Hematopoietic multipotent progenitor cell treated with erythropoietin and hydrocortisone succinate and interleukin-3 and kit ligand, for 17 days (in vitro differentiated cells): Measurements from ENCODE around the gene CLCN3.
"Not testable (repeated sequence)": the region's sequence is repeated elsewhere in the genome, so short reads cannot be mapped to it uniquely, and the experiment has no call there.

Experiments used
- DNase-seq: peaks from one replicate; pipeline ENCODE4 v3.0.0-alpha.2; 2015; ENCODE audit warnings: low spot score

CLCN3 gene

DNA sequence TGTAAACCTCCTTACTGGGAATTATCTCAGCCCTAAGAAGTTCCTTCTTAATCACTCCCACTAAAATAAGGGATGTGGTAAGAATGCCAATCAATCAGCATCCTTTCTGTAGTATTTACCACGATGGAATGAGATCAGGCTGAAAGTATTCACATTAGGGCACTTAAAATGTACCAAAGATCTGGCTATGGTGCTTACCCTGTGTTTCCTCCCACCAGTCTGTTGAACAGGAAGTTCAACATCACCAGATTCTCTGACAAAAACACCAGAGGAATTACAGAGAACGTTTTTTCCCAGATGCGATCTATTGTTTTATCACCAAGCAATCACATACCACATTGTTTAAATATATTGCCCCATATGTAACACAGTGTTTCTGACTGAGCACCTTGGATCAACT, 2.1 kb upstream of the CLCN3 start:
- DNase-seq, result no peak

- no peak for DNase-seq
These were observed 1.4 kb upstream of the CLCN3 start for GRCh38 chr4:169618986-169619385.

DNA sequence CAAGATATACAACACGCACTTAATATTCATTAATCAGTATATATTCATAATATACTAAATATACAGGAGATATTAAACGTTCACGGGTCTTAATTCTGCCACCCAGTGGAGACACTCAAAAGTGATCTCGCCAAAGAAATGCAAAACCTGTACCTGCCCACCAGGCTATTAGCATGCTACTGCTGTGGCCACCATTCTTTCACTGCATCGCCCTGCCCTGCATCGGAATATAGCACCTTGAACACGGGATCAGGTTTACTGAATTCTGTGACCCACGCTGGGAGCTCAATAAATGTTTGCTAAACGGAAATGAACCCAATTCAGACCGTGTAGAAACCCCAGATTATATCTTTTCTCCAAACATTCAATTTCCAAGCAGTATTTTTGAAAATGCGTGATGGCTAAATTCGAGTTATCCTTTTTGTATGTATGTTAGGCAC, 840 bp upstream of the CLCN3 start:
- DNase-seq, result peak; percentile 91

GRCh38 chr4:169620880-169621248, 486 bp downstream of the CLCN3 start:
- DNase-seq, result peak; percentile 86

GRCh38 chr4:169621731-169622492, 1.5 kb downstream of the CLCN3 start:
- DNase-seq, result peak; percentile 86

GRCh38 chr4:169622566-169622965, 2.2 kb downstream of the CLCN3 start:
- DNase-seq, result peak; percentile 73

DNA sequence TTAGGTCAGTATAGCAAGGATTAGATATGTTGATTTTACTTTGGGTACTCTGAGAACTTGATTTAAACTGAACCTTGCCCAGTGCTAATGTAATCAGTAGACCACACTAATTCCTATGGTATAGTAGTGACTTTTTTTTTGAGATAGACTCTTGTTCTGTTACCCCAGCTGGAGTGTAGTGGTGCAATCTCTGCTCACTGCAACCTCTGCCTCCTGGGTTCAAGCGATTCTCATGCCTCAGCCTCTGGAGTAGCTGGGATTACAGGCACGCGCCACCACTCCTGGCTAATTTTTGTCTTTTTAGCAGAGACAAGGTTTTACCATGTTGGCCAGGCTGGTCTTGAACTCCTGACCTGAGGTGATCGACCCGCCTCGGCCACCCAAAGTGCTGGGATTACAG, 3.6 kb downstream of the CLCN3 start:
- not testable (repeated sequence) for DNase-seq

DNA sequence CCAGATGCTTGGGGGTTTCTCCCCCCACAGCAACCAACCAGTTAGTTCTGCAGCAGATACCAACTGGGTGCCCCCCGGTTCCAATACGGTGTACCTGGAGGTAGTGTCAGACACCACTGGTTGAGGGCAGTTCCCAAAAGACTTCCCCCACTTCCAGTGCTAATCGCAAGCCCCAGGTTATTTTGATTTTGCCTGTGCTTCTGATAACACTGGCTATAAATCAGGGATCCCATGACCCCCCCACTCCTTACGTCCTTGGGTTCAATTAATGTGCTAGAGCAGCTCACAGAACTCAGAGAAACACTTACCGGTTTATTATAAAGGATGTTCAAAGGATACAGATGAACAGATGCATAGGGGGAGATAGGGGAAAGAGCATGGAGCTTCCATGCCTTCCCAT, 5.5 kb downstream of the CLCN3 start:
- DNase-seq, result no peak

DNA sequence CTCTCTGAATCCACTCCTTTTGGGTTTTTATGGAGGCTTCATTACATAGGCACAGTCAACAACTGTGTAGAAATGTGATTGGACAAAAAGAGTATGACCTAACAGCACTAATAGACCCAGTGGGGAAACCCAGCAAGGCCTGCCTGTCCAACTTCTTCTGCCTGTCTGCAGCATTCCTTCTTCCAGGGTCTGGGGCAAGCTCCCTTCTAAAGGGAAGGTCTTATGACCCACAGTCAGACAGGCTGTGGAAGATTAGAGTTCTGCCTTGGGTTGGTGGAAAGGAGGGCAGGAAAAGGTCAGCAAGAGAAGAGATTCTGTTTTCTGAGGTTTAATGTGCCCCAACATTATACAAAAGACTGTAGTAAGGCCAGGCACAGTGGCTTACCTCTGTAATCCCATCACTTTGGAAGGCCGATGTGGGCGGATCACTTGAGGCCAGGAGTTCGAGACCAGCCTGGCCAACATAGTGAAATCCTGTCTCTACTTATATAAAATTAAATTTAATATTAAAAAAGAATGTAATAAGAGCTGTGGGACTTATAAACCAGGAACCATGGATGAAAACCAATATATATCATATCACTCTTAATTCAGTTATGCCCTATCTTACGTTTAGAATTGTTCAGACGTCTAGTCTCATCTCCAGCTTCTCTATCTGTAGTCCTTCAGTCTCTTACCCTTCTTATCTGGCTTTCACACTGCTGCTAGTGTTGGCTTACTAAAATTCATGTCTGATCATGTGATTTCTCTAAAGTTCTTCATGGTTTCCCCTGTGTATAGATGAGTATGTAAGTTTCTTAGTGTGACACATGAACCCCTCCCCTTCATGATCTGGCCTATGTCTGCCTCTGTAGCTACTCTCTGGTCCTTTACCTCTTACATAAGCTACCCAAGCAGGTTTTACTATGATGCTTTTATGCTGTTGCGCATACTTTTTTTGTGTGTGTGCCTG, 6.2 kb downstream of the CLCN3 start:
- peak; percentile 92 for DNase-seq

GRCh38 chr4:169627307-169627706, 6.9 kb downstream of the CLCN3 start:
- peak; percentile 80 for DNase-seq

DNA sequence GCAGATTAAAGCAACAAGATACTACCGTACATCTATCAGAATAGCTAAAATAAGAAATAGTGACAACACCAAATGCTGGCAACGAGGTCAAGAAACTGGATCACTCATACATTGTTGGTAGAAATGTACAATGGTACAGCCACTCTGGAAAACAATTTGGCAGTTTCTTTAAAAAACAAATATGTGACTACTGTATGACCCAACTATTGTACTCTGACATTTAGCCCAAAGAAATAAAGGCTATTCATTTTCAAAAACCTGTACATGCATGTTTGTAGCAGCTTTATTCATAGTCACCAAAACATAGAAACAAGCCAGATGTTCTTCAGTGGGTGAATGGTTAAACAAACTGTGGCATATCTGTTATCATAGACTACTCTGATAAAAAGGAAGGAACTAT, 8.2 kb downstream of the CLCN3 start:
- DNase-seq, result peak; percentile 52

DNA sequence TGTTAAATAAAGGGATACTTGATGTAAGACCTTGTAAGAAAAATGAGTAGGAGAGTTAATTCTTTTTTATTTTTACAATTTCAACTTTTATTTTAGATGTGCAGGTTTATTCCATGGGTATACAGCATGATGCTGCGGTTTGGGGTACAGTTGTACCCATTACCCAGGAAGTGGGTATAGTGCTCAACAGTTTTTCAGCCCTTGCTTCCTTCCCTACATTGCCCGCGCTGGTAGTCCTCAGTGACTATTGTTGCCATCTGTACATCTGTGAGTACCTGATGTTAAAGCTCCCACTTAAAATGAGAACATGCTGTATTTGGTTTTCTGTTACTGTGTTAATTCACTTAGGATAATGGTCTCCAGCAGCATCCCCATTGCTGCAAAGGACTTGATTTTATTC, 9.7 kb downstream of the CLCN3 start:
- no peak for DNase-seq

DNA sequence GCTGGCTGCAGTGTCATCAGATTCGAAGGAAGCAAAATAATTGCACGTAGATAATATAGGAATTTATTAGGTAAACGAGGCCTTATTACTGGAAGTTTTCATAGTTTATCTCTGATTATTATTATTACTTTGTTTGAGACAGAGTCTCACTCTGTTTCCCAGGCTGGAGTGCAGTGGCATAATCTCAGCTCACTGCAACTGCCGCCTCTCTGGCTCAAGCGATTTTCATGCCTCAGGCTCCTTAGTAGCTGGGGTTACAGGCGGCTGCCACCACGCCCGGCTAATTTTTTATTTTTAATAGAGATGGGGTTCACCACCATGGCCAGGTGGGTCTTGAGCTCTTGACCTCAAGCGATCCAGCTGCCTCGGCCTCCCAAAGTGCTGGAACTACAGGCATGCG, 12.5 kb downstream of the CLCN3 start:
- no peak for DNase-seq

- DNase-seq, result peak; percentile 32
These were observed 14.6 kb downstream of the CLCN3 start for GRCh38 chr4:169634975-169635374.

DNA sequence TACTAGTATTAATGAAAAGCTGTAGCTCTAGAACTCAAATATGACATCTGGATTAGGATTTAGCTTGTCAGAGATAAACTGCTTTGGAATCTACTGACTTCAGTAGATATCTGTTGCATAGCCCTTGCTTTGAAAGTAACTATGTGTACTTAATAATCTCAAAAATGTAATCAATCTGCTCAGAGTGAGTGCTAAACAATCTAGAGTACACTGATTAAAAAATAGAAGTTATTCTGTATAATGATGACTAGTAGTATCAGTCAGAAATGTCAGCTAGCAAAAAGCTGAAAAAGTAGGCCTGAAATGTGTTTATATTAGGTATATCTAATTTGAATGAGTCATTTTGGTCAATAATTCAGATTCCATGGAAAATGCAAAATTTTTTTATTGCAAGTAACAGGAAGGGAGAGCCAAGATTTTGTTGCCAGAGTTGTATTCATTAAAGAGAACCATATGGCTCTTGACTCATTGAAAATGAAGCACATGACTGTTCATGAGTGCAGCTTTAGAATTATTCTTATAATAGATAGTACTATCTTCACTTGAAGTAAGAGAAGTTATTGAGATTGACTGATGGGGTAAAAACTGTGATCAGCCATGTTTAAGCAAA, 20.0 kb downstream of the CLCN3 start:
- no peak for DNase-seq

DNA sequence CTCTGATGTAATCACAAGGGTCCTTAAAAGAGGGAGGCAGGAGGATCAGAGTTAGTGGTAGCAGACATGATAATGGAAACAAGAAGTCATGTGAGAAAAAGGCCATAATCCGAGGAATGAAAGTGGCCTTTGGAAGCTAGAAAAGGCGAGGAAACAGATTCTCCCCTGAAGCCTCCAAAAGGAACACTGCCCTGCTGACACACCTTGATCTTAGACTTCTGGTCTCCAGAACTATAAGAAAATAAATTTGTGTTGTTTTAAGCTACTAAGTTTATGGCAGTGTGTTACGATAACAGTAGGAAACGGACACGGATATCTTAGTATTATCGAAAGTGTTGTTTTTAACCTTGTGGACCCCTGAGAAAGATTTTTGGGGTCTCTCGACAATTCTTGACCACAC, 24.4 kb downstream of the CLCN3 start:
- DNase-seq, result no peak

DNA sequence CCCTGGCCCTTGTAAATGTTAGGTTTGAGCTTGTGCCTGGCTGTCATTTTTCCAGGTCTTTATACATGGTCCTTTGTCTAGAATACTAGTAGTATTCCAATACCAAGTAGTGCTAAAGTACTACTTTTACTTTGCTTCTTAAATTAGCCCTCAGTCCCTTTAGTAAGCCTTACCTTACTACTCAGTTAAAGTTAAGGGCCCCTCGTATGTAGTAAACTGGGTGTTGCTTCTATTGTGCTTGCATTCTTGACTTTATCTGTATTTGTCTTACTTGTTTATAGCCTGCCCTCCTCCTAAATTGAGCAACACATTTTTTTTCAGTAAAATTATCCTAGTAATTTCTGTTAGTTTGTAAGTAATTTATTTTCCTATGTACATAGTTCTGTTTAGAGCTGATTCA, 25.2 kb downstream of the CLCN3 start:
- no peak for DNase-seq

DNA sequence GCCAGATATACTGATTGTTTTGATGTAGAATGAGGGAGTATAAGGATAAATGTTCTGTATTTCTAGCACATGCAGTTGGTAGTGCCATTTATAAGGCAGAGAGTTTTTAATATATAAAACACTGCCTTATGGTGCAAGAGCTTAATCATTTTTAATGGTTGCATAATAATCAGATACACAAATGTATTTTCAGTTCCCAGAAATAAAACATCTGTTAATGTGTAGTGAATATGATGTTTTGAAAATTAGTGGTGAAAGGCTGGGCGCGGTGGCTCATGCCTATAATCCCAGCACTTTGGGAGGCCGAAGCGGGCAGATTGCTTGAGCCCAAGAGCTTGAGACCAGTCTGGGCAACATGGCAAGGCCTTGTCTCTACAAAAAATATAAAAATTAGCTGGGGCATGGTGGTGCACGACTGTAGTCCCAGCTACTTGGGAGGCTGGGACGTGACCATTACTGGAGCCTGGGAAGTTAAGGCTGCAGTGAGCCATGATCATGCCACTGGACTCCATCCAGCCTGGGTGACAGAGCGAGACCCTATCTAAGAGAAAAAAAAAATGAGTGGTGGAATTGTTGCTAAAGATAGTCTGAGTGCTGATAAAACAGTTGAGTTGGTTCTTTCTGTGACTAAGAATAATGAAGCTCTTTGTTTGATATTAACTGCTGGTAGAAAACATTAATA, 29.3 kb downstream of the CLCN3 start:
- DNase-seq, result peak; percentile 79

- peak; percentile 47 for DNase-seq
These were observed 30.0 kb downstream of the CLCN3 start for GRCh38 chr4:169650227-169650936.

GRCh38 chr4:169652535-169652934, 32.2 kb downstream of the CLCN3 start:
- DNase-seq, result no peak

DNA sequence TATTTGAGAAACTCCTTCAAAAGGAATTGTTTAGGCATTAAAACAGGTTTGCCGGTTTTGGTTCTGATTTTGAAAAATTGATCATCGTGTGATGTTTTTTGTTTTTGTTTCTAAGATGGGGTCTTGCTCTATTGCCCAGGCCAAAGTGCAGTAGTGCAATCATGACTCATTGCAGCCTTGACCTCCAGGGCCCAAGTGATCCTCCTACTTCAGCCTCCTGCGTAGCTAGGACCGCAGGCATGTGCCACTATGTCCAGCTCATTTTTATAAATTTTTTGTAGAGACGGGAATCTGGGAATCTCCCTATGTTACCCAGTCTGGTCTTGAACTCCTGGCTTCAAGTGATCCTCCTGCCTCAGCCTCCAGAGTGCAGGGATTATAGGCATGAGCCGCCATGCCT, 35.0 kb downstream of the CLCN3 start:
- no peak for DNase-seq
